Adrenal gland (tissue), 5 donors: ENCODE results near the gene CRIP1.

Experiments
- CTCF ChIP-seq, 6 experiments: fragments of 450-650 bp in 4 of 6; fragments of 200-600 bp in 2 of 6; sonication (generic) in 1 of 6; IDR thresholded peaks; 1 replicate in 5 of 6; 2 replicates in 1 of 6; pipeline versions ENCODE4 v1.5.1 to v1.8.0; 2016 to 2021; ENCODE audit warnings: antibody characterized with exemption in 6 of 6, mild to moderate bottlenecking in 2 of 6, moderate library complexity in 1 of 6
- POLR2A ChIP-seq, 2 donors: fragments of 450-650 bp; IDR thresholded peaks; one replicate each; pipeline ENCODE4 v1.6.1; 2017; ENCODE audit warnings: antibody characterized with exemption in 2 of 2, mild to moderate bottlenecking in 2 of 2, moderate library complexity in 1 of 2
- donor health status: DM: no; HTN: no; CAD: no.

- TF ChIP-seq CTCF (IDR thresholded peaks at IDR 0.05): no peak
- TF ChIP-seq POLR2A (IDR thresholded peaks at IDR 0.05): no peak
These were observed 45.4 kb downstream of the CRIP1 start for GRCh38 chr14:105531894-105532623.
